IMR-90 (cell line): ENCODE results near the gene SCN1B. TPM values are rescaled to one million over a fixed set of nuclear protein-coding genes. Genes with fewer than 3 reads are reported as not detected.

Source experiments
- ATAC-seq: fragments of 200-7000 bp; cut with Tn5 transposase; 2 replicates; pipeline ENCODE4 v1.9.1; 2020; ENCODE audit warnings: low read depth, mild to moderate bottlenecking, moderate library complexity
- BruUV-seq: library from RNA; stranded (reverse); fragments of 400-500 nt; replicated peaks from 2 replicates; lab custom pipeline; 2021; lab: Mats Ljungman, UMichigan
- CTCF ChIA-PET: fragments of 300-600 bp; formaldehyde crosslinking; extraction: SDS; loops from one replicate; lab custom pipeline; 2021; ENCODE audit warnings: antibody characterized with exemption; lab: Yijun Ruan, JAX
- POLR2A ChIA-PET: fragments of 300-600 bp; sonication (Branson Sonifier 250); formaldehyde crosslinking; loops from one replicate; lab custom pipeline; 2022; ENCODE audit warnings: antibody characterized with exemption; ENCODE audit not compliant: unreplicated experiment; lab: Charles Lee
- DNase-seq: peaks from one replicate; pipeline ENCODE4 v3.0.0; 2013
- H2AFZ ChIP-seq: replicated peaks from 2 replicates; pipeline ENCODE3; 2013; ENCODE audit warnings: low read length, mild to moderate bottlenecking; ENCODE audit not compliant: poor library complexity
- H2AK5ac ChIP-seq: 2 replicates; pipeline ENCODE4 v1.6.1; 2013; ENCODE audit warnings: low read depth, low read length, inconsistent platforms
- H2AK9ac ChIP-seq: replicated peaks from 2 replicates; pipeline ENCODE3; 2013; ENCODE audit warnings: mild to moderate bottlenecking, low read depth, low read length, moderate library complexity; ENCODE audit not compliant: poor library complexity
- H2BK120ac ChIP-seq: 2 replicates; pipeline ENCODE4 v1.6.1; 2013; ENCODE audit warnings: low read depth, low read length, inconsistent platforms
- H2BK15ac ChIP-seq: 3 replicates; pipeline ENCODE4 v1.6.1; 2013; ENCODE audit warnings: low read depth, low read length, inconsistent platforms
- H2BK20ac ChIP-seq: 2 replicates; pipeline ENCODE4 v1.6.1; 2013; ENCODE audit warnings: low read depth, mild to moderate bottlenecking, inconsistent platforms, low read length, moderate library complexity
- H2BK5ac ChIP-seq: 2 replicates; pipeline ENCODE4 v1.6.1; 2013; ENCODE audit warnings: mild to moderate bottlenecking, low read depth, low read length, inconsistent platforms; ENCODE audit not compliant: poor library complexity, severe bottlenecking
- H3K14ac ChIP-seq: replicated peaks from 2 replicates; pipeline ENCODE4 v1.6.1; 2013; ENCODE audit warnings: low read depth, low read length, inconsistent platforms
- H3K18ac ChIP-seq: 2 replicates; pipeline ENCODE4 v1.6.1; 2013; ENCODE audit warnings: low read depth, low read length, control low read depth
- H3K23ac ChIP-seq: 2 replicates; pipeline ENCODE4 v1.6.1; 2013; ENCODE audit warnings: low read depth, low read length, inconsistent platforms
- H3K27ac ChIP-seq: 2 replicates; pipeline ENCODE4 v1.5.1; 2013; ENCODE audit warnings: mild to moderate bottlenecking, control low read depth, low read length; ENCODE audit not compliant: insufficient read depth
- H3K27me3 ChIP-seq: 2 replicates; pipeline ENCODE4 v1.6.1; 2013; ENCODE audit warnings: low read length; ENCODE audit not compliant: control insufficient read depth, insufficient read depth
- H3K36me3 ChIP-seq: 2 replicates; pipeline ENCODE4 v1.6.1; 2013; ENCODE audit warnings: low read length, mixed read lengths; ENCODE audit not compliant: control insufficient read depth, insufficient read depth
- H3K4ac ChIP-seq: 2 replicates; pipeline ENCODE4 v1.6.1; 2013; ENCODE audit warnings: low read depth, low read length, inconsistent platforms
- H3K4me1 ChIP-seq: 2 replicates; pipeline ENCODE4 v1.6.1; 2013; ENCODE audit warnings: low read length, mixed read lengths; ENCODE audit not compliant: control insufficient read depth, insufficient read depth
- H3K4me2 ChIP-seq: 2 replicates; pipeline ENCODE4 v1.6.1; 2013; ENCODE audit warnings: low read depth, mild to moderate bottlenecking, control low read depth, low read length, moderate library complexity
- H3K4me3 ChIP-seq: 2 replicates; pipeline ENCODE4 v1.5.1; 2013; ENCODE audit warnings: low read depth, mild to moderate bottlenecking, control low read depth, low read length, moderate library complexity; ENCODE audit not compliant: insufficient read depth
- H3K56ac ChIP-seq: 2 replicates; pipeline ENCODE4 v1.6.1; 2013; ENCODE audit warnings: low read length, inconsistent platforms; ENCODE audit not compliant: insufficient read depth; ENCODE audit errors: extremely low read depth
- H3K79me1 ChIP-seq, 2 experiments: 2 replicates each; pipeline ENCODE4 v1.6.1; 2013; ENCODE audit warnings: low read length in 2 of 2, inconsistent platforms in 1 of 2, low read depth in 1 of 2
- H3K9ac ChIP-seq: 2 replicates; pipeline ENCODE4 v1.6.1; 2013; ENCODE audit warnings: low read depth, low read length, control low read depth
- H3K9me1 ChIP-seq: 2 replicates; pipeline ENCODE4 v1.6.1; 2013; ENCODE audit warnings: low read length, inconsistent platforms; ENCODE audit not compliant: insufficient read depth
- H3K9me3 ChIP-seq: 2 replicates; pipeline ENCODE4 v1.6.1; 2013; ENCODE audit warnings: low read length; ENCODE audit not compliant: control insufficient read depth, insufficient read depth
- H4K20me1 ChIP-seq: 2 replicates; pipeline ENCODE4 v1.6.1; 2013; ENCODE audit warnings: low read length, inconsistent platforms; ENCODE audit not compliant: insufficient read depth
- H4K5ac ChIP-seq: 2 replicates; pipeline ENCODE4 v1.6.1; 2013; ENCODE audit warnings: mild to moderate bottlenecking, low read depth, low read length, control low read depth
- H4K8ac ChIP-seq, 2 experiments: 2 replicates each; pipeline ENCODE4 v1.6.1; 2013; ENCODE audit warnings: low read depth in 2 of 2, low read length in 2 of 2, control low read depth in 1 of 2, inconsistent platforms in 1 of 2
- H4K91ac ChIP-seq: 2 replicates; pipeline ENCODE4 v1.6.1; 2013; ENCODE audit warnings: low read depth, low read length, inconsistent platforms; ENCODE audit not compliant: insufficient read depth
- SMC3 ChIP-seq: fragments of 150-350 bp; IDR thresholded peaks from 2 replicates; pipeline ENCODE4 v1.6.1; 2016; ENCODE audit warnings: low read depth, mild to moderate bottlenecking, antibody characterized with exemption, low read length, moderate library complexity
- USF2 ChIP-seq: fragments of 150-350 bp; IDR thresholded peaks from 2 replicates; pipeline ENCODE4 v1.6.1; 2017; ENCODE audit warnings: mild to moderate bottlenecking, antibody characterized with exemption, low read length, low read depth
- WGBS, 2 experiments: methylation state at CpG; one replicate each; pipeline versions ENCODE4 v1.1.5 to v1.1.7; 2013; ENCODE audit warnings: missing lambda C conversion rate in 2 of 2; ENCODE audit not compliant: insufficient read length in 1 of 2; ENCODE audit errors: extremely low coverage in 2 of 2; 5-methylcytosine and 5-hydroxymethylcytosine counted together
- dilution Hi-C: fragments of 300-500 bp; cut with HindIII; formaldehyde crosslinking; loops from one replicate; pipeline ENCODE4 v1.14.3; 2018; ENCODE audit warnings: low sequenced_read_pairs; ENCODE audit not compliant: unreplicated experiment
- in situ Hi-C: fragments of 300-500 bp; cut with MboI; formaldehyde crosslinking; loops from 3 replicates; pipeline ENCODE4 v1.14.3; 2019; ENCODE audit warnings: low sequenced_read_pairs, inconsistent platforms, mixed read lengths
- intact Hi-C: fragments of 100-400 bp; cut with micrococcal nuclease; formaldehyde crosslinking; loops from 2 replicates; pipeline ENCODE4 v1.10.0; 2022
- polyA plus RNA-seq, 3 experiments: library from polyadenylated mRNA; depleted of rRNA; stranded (reverse); fragments of >200 nt; gene quantifications; 2 replicates each; pipeline ENCODE4 v1.2.3, GENCODE V29; 2012; ENCODE audit warnings: low replicate concordance in 1 of 3
- total RNA-seq: library from RNA; depleted of rRNA; stranded (reverse); fragments of >200 nt; gene quantifications from 2 replicates; pipeline ENCODE4 v1.2.3, GENCODE V29; 2012

SCN1B gene
- total and polyA plus RNA-seq, 2 of the 4 experiments (the other 2 are of a cell fraction): 2.0 to 9.6 TPM

- Histone ChIP-seq H3K9me1 (no peaks in the 10 kb centered on the region; the same call in 1 of the 2 replicates), H3K36me3 (peaks cover 75% of the 10 kb centered on the region), H3K79me1 (peaks cover 0 to 18% of the 10 kb centered on the region in 2 experiments; a peak in 3 of 4 replicates), H3K27ac (no peak overlapping the region), H3K27me3 (no peaks in the 10 kb centered on the region), H2BK5ac (no peak overlapping the region), H4K20me1 (0 out of 2 replicates have a peak, but pooled peaks cover 4% of the 10 kb centered on the region), H2BK120ac (no peak overlapping the region), H4K91ac (no peak overlapping the region), H3K9me3 (no peaks in the 10 kb centered on the region), H4K5ac (no peak overlapping the region), H3K9ac (no peak overlapping the region), H3K23ac (no peak overlapping the region), H3K4me3 (no peak overlapping the region), H3K4me2 (no peak overlapping the region), H2BK15ac (no peak overlapping the region), H3K14ac (no peak overlapping the region), H3K4me1 (no peaks in the 10 kb centered on the region), H4K8ac (no peak overlapping the region), H2BK20ac (no peak overlapping the region), H3K56ac (no peak overlapping the region), H3K4ac (no peak overlapping the region), H2AK5ac (no peak overlapping the region), H2AK9ac (no peak overlapping the region), H3K18ac (no peak overlapping the region), H2AFZ (no peak overlapping the region)
- dilution Hi-C loops (no loop called here), intact Hi-C loops (no loop called here), in situ Hi-C loops (no loop called here)
- DNase-seq (no peak), ATAC-seq (no peak)
- WGBS, 2 experiments: 100% methylated on average over 2 of the region's 6 CpGs; no CpG with 5 or more reads in 1 of the 2 experiments
- ChIA-PET CTCF (no interaction called here), POLR2A (no interaction called here)
- no TSS peak for BruUV-seq
- TF ChIP-seq USF2 (no peak), SMC3 (no peak)
Observed at GRCh38 chr19:35015954-35016351, 14.3 kb upstream of the SCN1B start.
